ENCODE results near the gene PLCD3.

PLCD3 gene

DNA sequence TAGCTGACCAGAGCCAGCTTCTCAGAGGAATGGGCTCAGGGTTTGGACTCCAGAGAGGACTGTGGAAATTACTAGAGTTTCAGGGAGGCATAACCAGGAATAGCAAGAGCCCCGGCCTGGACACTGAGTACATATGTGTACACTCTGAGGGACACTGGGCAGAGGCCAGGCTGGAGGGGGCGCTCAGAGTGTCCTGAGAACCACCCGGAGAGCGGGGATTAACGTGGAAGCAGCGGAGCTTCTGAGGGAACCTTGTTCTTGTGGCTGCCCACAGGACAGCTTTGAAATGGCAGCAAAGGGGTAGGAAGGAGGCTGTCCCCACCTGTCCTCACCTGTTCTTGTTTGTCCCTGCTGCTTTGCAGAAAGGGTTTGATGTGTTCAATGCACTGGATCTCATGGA lies 27.8 kb downstream of the PLCD3 start:
- TF ChIP-seq, protein P1, sequence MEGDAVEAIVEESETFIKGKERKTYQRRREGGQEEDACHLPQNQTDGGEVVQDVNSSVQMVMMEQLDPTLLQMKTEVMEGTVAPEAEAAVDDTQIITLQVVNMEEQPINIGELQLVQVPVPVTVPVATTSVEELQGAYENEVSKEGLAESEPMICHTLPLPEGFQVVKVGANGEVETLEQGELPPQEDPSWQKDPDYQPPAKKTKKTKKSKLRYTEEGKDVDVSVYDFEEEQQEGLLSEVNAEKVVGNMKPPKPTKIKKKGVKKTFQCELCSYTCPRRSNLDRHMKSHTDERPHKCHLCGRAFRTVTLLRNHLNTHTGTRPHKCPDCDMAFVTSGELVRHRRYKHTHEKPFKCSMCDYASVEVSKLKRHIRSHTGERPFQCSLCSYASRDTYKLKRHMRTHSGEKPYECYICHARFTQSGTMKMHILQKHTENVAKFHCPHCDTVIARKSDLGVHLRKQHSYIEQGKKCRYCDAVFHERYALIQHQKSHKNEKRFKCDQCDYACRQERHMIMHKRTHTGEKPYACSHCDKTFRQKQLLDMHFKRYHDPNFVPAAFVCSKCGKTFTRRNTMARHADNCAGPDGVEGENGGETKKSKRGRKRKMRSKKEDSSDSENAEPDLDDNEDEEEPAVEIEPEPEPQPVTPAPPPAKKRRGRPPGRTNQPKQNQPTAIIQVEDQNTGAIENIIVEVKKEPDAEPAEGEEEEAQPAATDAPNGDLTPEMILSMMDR (IDR thresholded peaks at IDR 0.05; ENCODE audit: borderline replicate concordance, insufficient read depth, low read depth, low read length) = no peak
- H3K4me3 ChIP-seq (ENCODE audit: low read depth, low read length) = no peak overlapping the region

DNA sequence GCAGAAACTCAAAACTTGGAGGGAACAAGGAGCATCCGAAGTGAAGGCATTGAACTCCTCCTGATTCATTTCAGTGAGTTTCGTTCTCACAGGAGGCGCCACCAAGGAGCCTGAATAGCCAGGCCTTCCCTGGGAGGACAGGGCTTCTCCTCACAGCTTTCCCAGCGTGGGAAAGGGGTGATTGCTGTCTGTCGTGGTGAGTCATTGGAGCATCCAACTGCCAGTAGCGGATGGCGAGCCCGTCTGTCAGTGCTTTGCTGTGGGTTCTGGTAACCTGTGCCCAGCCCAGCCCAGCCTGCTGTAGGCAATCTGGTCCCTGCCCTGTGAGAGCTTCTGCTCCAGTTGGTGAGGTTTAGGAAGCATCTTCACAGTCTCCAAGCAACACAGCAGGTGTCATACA lies 28.3 kb downstream of the PLCD3 start:
- no peak overlapping the region for H3K4me3 ChIP-seq (ENCODE audit: low read depth, low read length)
- TF ChIP-seq, protein P1 (IDR thresholded peaks at IDR 0.05; ENCODE audit: borderline replicate concordance, insufficient read depth, low read depth, low read length) = no peak

DNA sequence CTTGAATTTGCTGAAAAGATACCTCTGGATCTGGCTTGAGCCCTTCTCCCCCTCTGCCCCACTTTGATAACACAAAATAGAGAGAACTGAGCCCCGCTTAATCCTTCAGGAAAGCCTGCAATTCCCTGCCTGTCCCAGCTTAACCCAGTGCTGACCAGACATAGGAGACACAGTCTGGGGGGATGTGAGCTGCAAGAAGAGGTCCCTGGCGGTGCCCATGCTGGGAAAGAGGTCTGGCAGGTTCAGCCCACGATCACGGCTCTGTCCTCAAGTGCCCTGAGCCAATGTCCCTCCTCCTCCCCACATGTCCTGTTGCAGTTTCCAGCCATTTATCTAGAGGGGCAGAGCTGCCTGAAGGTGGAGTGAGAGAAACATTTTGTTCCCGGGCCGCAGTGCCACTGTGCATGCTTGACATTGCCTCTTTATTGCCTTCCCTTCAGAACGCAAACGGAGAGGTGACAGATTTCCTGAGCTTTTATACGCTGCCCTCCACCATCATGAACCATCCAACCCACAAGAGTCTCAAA lies 29.0 kb downstream of the PLCD3 start:
- H3K4me3 ChIP-seq (ENCODE audit: low read depth, low read length) = no peak overlapping the region
- TF ChIP-seq, protein P1 (IDR thresholded peaks at IDR 0.05; ENCODE audit: borderline replicate concordance, insufficient read depth, low read depth, low read length) = no peak

DNA sequence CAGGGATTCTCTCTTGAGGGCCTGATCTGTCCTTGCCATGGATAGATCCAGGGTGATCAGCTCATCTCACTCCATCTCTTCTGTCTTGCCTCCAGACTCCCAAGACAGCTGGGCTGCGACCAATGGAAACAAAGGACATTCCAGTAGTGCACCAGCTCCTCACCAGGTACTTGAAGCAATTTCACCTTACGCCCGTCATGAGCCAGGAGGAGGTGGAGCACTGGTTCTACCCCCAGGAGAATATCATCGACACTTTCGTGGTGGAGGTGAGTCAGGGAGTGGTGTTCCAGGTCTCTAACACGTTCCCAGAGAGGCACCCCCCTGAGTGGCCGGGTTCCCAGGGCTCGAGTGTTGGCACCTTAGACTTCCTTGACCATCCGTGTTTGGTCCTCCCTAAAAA lies 29.5 kb downstream of the PLCD3 start:
- TF ChIP-seq, protein P1 (IDR thresholded peaks at IDR 0.05; ENCODE audit: borderline replicate concordance, insufficient read depth, low read depth, low read length) = no peak
- no peak overlapping the region for H3K4me3 ChIP-seq (ENCODE audit: low read depth, low read length)

DNA sequence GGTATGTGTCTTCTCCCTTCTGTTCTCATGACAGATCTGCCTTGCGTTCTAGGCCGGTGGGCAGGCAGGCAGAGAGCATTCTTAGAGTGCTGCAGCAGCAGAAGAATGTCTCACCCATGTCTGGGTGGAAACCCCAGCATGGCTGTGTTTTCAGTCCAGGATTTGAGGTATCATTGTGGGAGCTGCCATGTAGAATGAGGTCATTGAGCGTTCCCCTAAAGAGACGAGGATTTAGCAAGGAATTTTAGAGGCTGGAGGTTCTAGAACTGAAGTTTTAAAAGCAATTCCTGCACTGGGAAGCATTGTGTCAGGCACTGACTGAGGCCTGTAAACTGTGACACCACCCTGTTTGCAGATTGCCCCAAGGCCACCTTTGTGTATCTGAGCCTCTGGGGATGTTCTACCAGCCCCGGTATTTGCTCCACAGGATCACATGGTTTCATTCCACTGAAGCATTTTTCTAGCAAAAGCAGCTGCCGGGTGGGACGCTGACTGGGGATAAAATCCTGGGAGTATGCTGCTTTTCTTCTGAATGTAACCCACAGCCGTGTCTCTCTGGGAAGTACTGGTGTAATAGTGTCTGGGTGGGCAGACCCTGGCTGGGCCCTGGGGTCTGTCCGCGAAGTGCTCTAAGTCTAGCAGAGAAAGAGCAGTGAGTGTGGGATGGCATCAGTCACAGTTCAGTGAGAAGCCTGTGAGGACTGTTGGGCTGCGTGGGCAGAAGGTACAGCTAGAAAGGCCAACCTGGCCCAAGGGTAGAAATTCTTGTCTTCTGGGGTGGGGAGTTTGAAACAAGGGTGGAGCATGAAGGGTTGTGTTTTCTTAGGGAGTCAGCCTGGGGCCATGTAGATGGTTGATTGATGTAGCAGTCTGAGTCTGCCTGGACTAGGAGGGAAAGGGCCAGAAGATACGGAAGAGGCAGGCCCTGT lies 30.2 kb downstream of the PLCD3 start:
- TF ChIP-seq, protein P1 (IDR thresholded peaks at IDR 0.05; ENCODE audit: borderline replicate concordance, insufficient read depth, low read depth, low read length) = no peak

DNA sequence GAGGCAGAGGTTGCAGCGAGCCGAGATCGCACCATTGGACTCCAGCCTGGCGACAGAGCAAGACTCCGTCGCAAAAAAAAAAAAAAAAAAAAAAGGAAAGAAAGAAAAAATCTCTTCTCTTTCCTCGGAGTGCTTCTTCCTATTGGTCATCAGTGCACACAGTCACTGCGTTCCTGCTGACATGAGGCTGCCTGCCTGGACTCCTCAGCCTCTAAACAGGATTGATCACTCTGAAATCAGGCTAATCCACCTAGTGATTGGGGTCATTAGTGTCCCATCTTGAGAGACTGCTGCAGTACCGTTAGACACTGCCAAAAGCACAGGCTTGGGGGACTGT lies 30.8 kb downstream of the PLCD3 start:
- no peak overlapping the region for H3K4me3 ChIP-seq (ENCODE audit: low read depth, low read length)
- TF ChIP-seq, protein P1 (IDR thresholded peaks at IDR 0.05; ENCODE audit: borderline replicate concordance, insufficient read depth, low read depth, low read length) = no peak

More for the DNA sequence above, 30.2 kb downstream of the PLCD3 start:
- no peak overlapping the region for H3K4me3 ChIP-seq (ENCODE audit: low read depth, low read length)

Measured in GM12875 (cell line).